Cardiac fibroblast (primary cell): ENCODE measurements around the gene ATP6V1A.

ENCODE experiments used
- DNase-seq, 2 donors: peaks; one replicate each; pipeline versions ENCODE4 v3.0.0 to v3.0.0-alpha.2; 2010; ENCODE audit warnings: low read depth in 2 of 2
- H3K4me3 ChIP-seq, 2 donors: replicated peaks in 1 of 2; 1 replicate in 1 of 2; 2 replicates in 1 of 2; pipeline ENCODE4 v1.5.1; 2011; ENCODE audit warnings: low read depth in 2 of 2, low read length in 2 of 2, mild to moderate bottlenecking in 2 of 2, moderate library complexity in 1 of 2
- TF ChIP-seq, protein P1 (sequence below): IDR thresholded peaks from one replicate; pipeline ENCODE4 v1.5.1; 2011; ENCODE audit warnings: low read depth, mild to moderate bottlenecking, low read length, inconsistent platforms

The ATP6V1A gene

DNA sequence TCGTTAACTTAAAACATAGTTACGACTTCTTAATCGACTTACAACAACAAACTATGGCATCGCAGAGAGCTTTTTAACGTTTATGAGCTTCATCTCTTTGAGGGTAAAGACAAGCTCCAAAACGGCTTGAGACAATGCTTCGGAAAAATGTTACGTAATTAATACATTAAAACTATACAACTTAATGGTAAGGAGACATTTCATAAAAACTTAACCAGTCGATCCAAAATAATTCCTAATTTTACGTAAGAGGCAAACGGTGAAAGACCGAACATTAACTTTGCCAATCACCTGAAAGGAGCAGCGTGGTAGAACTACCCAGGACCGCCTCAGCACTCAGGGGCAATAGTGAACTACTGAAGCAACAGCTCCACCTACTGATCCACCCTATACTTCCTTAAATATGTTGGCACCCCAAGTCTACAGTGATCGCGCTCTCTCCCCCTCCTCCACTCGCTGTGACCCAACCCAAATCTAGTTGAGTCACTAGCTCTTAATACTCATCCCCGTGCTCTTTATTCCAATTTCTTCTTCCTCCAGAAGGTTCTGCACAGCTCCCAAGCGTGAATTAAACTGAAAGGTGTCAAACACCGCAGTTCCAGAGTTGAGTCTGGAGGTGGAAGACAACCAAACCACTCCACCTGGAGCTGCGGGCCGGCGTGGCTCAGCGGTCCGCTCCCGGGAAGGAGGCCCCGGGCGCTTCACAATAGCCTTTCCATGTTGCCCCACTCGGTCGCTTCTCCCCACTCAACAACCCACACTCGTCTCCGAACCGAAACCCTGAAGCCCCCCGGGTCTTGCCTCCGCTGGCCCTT lies 1.7 kb upstream of the ATP6V1A start:
- H3K4me3 ChIP-seq: peak overlapping the region; percentile 80 to 97
- TF ChIP-seq, protein P1, sequence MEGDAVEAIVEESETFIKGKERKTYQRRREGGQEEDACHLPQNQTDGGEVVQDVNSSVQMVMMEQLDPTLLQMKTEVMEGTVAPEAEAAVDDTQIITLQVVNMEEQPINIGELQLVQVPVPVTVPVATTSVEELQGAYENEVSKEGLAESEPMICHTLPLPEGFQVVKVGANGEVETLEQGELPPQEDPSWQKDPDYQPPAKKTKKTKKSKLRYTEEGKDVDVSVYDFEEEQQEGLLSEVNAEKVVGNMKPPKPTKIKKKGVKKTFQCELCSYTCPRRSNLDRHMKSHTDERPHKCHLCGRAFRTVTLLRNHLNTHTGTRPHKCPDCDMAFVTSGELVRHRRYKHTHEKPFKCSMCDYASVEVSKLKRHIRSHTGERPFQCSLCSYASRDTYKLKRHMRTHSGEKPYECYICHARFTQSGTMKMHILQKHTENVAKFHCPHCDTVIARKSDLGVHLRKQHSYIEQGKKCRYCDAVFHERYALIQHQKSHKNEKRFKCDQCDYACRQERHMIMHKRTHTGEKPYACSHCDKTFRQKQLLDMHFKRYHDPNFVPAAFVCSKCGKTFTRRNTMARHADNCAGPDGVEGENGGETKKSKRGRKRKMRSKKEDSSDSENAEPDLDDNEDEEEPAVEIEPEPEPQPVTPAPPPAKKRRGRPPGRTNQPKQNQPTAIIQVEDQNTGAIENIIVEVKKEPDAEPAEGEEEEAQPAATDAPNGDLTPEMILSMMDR: peak; percentile 64
- peak; percentile 92 to 95 for DNase-seq

DNA sequence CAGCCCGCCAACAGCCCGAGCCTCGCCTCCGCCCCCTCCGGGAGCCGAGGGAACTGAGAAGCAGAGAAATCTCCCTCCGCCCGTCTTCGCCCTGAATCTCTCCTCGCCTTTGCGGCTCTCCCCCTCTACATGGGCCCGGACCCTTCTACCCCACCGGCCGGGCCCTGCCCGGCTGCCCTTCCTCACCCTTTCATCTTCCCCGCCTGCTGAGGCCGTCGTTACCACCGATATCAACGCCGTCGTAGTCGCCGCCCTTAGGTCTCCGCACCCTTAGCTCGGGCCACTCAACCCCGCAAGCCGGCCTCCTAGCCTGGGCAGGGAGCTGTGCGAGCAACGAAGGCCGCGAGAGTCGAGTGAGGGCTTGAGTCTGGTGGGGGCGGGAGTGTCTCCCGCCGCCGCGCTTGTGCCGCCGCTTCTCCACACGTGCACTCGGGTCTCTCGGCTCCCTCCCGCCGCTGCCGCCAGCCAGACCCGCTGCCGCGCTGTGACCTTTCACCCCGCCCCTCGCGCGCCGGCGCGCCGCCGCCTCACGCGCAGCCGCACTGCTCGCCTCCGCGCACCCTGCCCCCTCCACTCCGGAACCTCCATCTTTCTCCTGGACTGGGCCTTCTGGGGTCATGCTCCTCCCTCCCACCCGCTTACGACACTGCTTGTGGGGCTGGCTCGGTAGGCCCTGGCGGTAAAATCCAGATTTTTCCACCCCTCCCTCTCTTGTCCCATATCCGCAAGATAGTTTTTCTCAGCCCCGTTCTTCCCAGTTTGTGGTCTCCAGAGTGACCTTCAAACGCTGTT lies 883 bp upstream of the ATP6V1A start, which contains the start of gene NAA50:
Gene NAA50 (minus strand): TSS at position 494 of the 792 bp plus-strand sequence. CDS start 300 bp downstream, at position 194.
- TF ChIP-seq, protein P1: peak; percentile 48
- peak; percentile 96 to 98 for DNase-seq
- peak within 1 kb of the TSS; percentile 80 to 97 for H3K4me3 ChIP-seq

DNA sequence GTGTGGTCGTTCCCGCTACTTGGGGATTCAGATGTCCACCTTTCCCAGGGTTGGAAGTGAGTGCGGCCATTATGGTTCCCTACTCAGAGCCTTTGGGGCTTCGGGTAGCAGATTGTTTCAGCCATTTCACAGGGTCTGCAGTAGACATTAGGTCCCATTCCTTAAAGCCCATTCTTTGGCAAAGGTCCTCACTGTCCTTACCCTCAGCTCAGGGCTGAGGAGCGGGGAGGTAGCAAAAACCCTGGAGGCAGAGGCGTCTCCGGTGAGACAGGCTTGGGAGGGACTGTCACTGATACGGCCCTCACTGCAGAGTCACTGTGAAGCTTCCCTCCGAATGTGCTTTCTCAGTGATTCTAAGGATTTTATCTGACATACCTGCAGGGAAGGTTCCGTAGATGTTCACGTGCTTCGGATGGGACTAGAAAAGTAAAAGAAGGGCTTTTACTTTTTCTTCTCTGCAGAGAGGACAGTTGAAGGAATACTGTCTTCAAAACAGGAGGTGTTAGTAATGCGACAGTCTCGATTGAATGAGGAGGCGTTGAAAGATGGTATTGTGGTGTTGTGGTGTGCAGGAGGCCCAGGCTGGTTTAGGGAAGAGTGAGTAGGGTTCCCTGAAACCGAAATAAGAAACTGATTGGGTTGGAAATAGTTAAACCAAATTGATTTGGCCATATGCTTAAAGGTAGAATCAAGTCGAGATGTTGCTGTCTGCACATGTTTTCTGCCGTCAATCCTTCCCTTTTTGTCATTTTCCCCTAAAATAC lies 630 bp downstream of the ATP6V1A start:
- DNase-seq: peak in 1 of 2 donors; percentile 30
- H3K4me3 ChIP-seq: peak overlapping the region; percentile 80 to 97
- TF ChIP-seq, protein P1: no peak

DNA sequence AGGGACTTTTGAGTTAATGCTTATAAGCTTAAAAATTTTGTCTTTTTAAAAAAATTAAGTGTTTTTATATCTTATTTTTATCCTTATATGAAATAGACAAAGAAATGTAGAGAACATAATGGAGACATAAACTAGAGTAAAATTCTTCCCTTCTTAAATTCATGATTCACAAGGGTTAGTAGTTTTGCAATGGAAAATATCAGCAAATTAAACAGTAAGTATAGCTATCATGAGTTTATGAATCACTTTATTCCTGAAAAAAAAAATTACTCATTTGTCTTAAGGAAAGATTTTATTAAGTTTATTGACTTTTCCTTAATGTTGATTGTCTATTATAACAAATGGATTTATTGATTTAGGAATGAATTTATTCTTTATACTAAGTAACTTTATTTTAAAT lies 4.3 kb downstream of the ATP6V1A start:
- TF ChIP-seq, protein P1: no peak
- DNase-seq: peak; percentile 21 to 43
- no peak overlapping the region for H3K4me3 ChIP-seq

DNA sequence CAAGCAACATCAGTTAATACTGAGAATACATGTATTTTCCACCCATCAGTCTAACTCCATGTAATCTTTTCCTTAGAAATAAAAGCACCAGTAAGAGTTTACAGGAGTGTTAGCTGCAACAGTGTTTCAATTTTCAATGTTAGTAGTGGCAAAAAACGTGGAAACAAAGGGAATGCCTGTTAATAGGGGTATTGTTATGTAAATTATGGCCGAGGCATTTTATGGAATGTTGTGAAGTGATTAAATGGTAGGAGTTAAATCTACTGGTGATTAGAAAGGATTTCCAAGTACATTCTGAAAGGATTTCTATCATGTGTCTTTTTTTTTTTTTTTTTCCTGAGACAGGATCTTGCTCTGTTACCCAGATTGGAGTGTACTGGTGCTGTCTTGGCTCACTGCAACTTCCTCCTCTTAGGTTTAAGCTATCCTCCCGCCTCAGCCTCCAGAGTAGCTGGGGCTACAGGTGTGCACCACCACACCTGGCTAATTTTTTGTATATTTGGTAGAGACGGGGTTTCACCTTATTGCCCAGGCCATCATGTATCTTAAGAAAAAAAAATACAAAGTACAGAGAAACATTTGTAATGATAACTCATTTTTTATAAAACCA lies 6.6 kb downstream of the ATP6V1A start:
- DNase-seq: no peak
- H3K4me3 ChIP-seq: no peak overlapping the region
- TF ChIP-seq, protein P1: no peak
